Regular cardiac myocyte (primary cell): ENCODE data around the gene TUBA4A. TPM values are rescaled to one million over a fixed set of nuclear protein-coding genes. Genes with fewer than 3 reads are reported as not detected.

ENCODE experiments used
- total RNA-seq: library from RNA; depleted of rRNA; stranded (reverse); fragments of >200 nt; gene quantifications from 2 replicates; pipeline ENCODE4 v1.2.3, GENCODE V29; 2014

The TUBA4A gene
- total RNA-seq = 30.2 and 38.0 TPM in 2 replicates

GRCh38 chr2:219253753-219254589 is at the start of gene TUBA4A:
Gene TUBA4A (minus strand): TSS chr2:219253918. CDS start chr2:219253858, 60 bp downstream.

GRCh38 chr2:219279151-219279915 is 25.6 kb upstream of the TUBA4A start, which contains the start of gene DNAJB2:
Gene DNAJB2 (plus strand): TSS chr2:219279366. CDS start chr2:219279834, 468 bp downstream.

GRCh38 chr2:219252900-219253752 is 592 bp downstream of the TUBA4A start, which contains the start of gene TUBA4B:
Gene TUBA4B (plus strand): TSS chr2:219253243. CDS start chr2:219253408, 165 bp downstream.

GRCh38 chr2:219245148-219245898 is 8.4 kb downstream of the TUBA4A start, which contains the start of the genes GLB1L and STK16:
Gene GLB1L (minus strand): TSS chr2:219245444. CDS start chr2:219243573, 1,871 bp downstream.
Gene STK16 (plus strand): TSS chr2:219245479. CDS start chr2:219246000, 521 bp downstream.

GRCh38 chr2:219229305-219230058 is 24.2 kb downstream of the TUBA4A start, which contains the start of the genes ANKZF1 and ATG9A:
Gene ANKZF1 (plus strand): TSS chr2:219229806. CDS start chr2:219230258, 452 bp downstream.
Gene ATG9A (minus strand): TSS chr2:219229636. CDS start chr2:219228024, 1,612 bp downstream.

GRCh38 chr2:219218732-219219701 is 34.7 kb downstream of the TUBA4A start, which contains the start of gene ABCB6:
Gene ABCB6 (minus strand): TSS chr2:219218958. CDS start chr2:219218673, 285 bp downstream.

GRCh38 chr2:219206328-219207133 is 47.2 kb downstream of the TUBA4A start, which contains the start of gene ZFAND2B:
Gene ZFAND2B (plus strand): TSS chr2:219206782. CDS start chr2:219206988, 206 bp downstream.

Other genes starting within 250 kb of the TUBA4A start
- not detected in 2 replicates for gene CFAP65, start 212.4 kb downstream of the TUBA4A start, total RNA-seq
- not detected in 2 replicates for gene IHH, start 193.0 kb downstream of the TUBA4A start, total RNA-seq
- 15.0 and 16.1 TPM in 2 replicates for gene NHEJ1, start 93.1 kb downstream of the TUBA4A start, total RNA-seq
- 0.58 and 1.7 TPM in 2 replicates for gene SLC23A3, start 83.9 kb downstream of the TUBA4A start, total RNA-seq
- gene CNPPD1, start 77.0 kb downstream of the TUBA4A start, total RNA-seq = 16.3 and 25.7 TPM in 2 replicates
- gene RETREG2, start 75.6 kb downstream of the TUBA4A start, total RNA-seq = 70.2 and 91.9 TPM in 2 replicates
- 20.6 and 23.4 TPM in 2 replicates for gene ZFAND2B, start 47.1 kb downstream of the TUBA4A start, total RNA-seq
- 57.9 and 62.9 TPM in 2 replicates for gene ABCB6, start 35.0 kb downstream of the TUBA4A start, total RNA-seq
- gene ATG9A, start 24.3 kb downstream of the TUBA4A start, total RNA-seq = 36.4 and 39.9 TPM in 2 replicates
- gene ANKZF1, start 24.1 kb downstream of the TUBA4A start, total RNA-seq = 23.0 and 57.8 TPM in 2 replicates
- gene GLB1L, start 8.5 kb downstream of the TUBA4A start, total RNA-seq = 5.8 and 12.7 TPM in 2 replicates
- 14.0 and 26.2 TPM in 2 replicates for gene STK16, start 8.4 kb downstream of the TUBA4A start, total RNA-seq
- gene TUBA4B, start 675 bp downstream of the TUBA4A start, total RNA-seq = not detected in 2 replicates
- 21.7 and 47.6 TPM in 2 replicates for gene DNAJB2, start 25.4 kb upstream of the TUBA4A start, total RNA-seq
- gene PTPRN, start 55.5 kb upstream of the TUBA4A start, total RNA-seq = 2.1 and 12.7 TPM in 2 replicates
- gene RESP18, start 78.8 kb upstream of the TUBA4A start, total RNA-seq = not detected in 2 replicates
- gene DNPEP, start 134.0 kb upstream of the TUBA4A start, total RNA-seq = 50.0 and 61.2 TPM in 2 replicates
- 0.77 and 1.7 TPM in 2 replicates for gene DES, start 164.5 kb upstream of the TUBA4A start, total RNA-seq
- 7.9 and 13.0 TPM in 2 replicates for gene SPEG, start 180.9 kb upstream of the TUBA4A start, total RNA-seq
- 50.2 and 71.5 TPM in 2 replicates for gene GMPPA, start 245.0 kb upstream of the TUBA4A start, total RNA-seq